A549 (cell line): Measurements from ENCODE around the gene DNAH7.

Experiments used
- CEBPB ChIP-seq, 2 experiments: fragments of >200 bp in 1 of 2; sonication (Bioruptor Twin) in 1 of 2; formaldehyde crosslinking in 1 of 2; IDR thresholded peaks; 2 replicates each; pipeline ENCODE4 v1.6.1; 2012 to 2016
- POLR2A ChIP-seq: IDR thresholded peaks from 2 replicates; pipeline ENCODE4 v1.6.1; 2012; ENCODE audit warnings: mild to moderate bottlenecking, low read length
- TF ChIP-seq, protein P1 (sequence below): fragments of 150-350 bp; IDR thresholded peaks from 2 replicates; pipeline ENCODE4 v1.6.1; 2014; ENCODE audit warnings: low read depth, mild to moderate bottlenecking, low read length
- TF ChIP-seq, protein P2 (sequence below): fragments of >200 bp; sonication (Bioruptor Twin); formaldehyde crosslinking; IDR thresholded peaks from 3 replicates; pipeline ENCODE4 v1.5.1; 2016
- TF ChIP-seq, protein P3 (sequence below): fragments of 450-650 bp; IDR thresholded peaks from 2 replicates; pipeline ENCODE4 v1.6.1; 2014; ENCODE audit warnings: antibody characterized with exemption

DNA sequence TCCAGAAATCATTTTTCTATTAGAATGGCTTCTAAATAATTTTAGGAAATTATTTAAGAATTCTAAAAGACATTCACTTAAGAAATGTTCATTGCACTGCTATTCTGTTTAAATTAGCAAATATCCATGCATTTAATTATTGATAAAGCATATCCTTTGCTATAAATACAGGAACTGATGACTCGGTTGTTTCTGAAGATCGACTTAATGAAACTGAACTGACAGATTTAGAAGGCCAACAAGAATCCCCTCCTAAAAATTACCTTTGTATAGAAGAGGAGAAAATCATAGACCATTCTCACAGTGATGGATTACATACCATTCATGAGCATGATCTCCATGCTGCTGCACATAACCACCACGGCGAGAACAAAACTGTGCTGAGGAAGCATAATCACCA lies 352.2 kb downstream of the DNAH7 start:
- TF ChIP-seq, protein P1, sequence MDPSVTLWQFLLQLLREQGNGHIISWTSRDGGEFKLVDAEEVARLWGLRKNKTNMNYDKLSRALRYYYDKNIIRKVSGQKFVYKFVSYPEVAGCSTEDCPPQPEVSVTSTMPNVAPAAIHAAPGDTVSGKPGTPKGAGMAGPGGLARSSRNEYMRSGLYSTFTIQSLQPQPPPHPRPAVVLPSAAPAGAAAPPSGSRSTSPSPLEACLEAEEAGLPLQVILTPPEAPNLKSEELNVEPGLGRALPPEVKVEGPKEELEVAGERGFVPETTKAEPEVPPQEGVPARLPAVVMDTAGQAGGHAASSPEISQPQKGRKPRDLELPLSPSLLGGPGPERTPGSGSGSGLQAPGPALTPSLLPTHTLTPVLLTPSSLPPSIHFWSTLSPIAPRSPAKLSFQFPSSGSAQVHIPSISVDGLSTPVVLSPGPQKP: no peak
- TF ChIP-seq, protein P2, sequence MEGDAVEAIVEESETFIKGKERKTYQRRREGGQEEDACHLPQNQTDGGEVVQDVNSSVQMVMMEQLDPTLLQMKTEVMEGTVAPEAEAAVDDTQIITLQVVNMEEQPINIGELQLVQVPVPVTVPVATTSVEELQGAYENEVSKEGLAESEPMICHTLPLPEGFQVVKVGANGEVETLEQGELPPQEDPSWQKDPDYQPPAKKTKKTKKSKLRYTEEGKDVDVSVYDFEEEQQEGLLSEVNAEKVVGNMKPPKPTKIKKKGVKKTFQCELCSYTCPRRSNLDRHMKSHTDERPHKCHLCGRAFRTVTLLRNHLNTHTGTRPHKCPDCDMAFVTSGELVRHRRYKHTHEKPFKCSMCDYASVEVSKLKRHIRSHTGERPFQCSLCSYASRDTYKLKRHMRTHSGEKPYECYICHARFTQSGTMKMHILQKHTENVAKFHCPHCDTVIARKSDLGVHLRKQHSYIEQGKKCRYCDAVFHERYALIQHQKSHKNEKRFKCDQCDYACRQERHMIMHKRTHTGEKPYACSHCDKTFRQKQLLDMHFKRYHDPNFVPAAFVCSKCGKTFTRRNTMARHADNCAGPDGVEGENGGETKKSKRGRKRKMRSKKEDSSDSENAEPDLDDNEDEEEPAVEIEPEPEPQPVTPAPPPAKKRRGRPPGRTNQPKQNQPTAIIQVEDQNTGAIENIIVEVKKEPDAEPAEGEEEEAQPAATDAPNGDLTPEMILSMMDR: no peak
- TF ChIP-seq POLR2A (no peak), CEBPB (IDR thresholded peaks at IDR 0.05) (no peak)
- TF ChIP-seq, protein P3, sequence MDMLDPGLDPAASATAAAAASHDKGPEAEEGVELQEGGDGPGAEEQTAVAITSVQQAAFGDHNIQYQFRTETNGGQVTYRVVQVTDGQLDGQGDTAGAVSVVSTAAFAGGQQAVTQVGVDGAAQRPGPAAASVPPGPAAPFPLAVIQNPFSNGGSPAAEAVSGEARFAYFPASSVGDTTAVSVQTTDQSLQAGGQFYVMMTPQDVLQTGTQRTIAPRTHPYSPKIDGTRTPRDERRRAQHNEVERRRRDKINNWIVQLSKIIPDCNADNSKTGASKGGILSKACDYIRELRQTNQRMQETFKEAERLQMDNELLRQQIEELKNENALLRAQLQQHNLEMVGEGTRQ: no peak
